Measurements from ENCODE around the gene NCAM2.

The NCAM2 gene

DNA sequence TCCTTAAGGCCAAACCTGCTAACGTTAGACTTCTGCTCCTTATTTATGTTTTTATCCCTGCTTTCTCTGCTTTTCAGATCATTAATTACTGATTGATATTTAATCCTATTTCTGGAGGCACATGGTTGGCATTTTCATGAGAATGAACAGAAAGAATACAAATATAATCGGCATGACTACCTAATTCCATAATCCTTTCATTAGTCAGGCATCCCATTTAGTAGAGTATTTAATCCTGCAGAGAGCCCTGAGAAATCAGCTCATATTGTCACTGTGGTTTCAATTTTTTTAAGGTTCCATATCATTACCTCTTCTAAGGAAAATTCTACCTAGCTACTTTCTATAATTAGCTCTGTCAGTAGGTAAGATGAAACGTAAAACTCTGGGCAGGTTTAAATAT, 238.8 kb downstream of the NCAM2 start:
- TF ChIP-seq, protein P1, sequence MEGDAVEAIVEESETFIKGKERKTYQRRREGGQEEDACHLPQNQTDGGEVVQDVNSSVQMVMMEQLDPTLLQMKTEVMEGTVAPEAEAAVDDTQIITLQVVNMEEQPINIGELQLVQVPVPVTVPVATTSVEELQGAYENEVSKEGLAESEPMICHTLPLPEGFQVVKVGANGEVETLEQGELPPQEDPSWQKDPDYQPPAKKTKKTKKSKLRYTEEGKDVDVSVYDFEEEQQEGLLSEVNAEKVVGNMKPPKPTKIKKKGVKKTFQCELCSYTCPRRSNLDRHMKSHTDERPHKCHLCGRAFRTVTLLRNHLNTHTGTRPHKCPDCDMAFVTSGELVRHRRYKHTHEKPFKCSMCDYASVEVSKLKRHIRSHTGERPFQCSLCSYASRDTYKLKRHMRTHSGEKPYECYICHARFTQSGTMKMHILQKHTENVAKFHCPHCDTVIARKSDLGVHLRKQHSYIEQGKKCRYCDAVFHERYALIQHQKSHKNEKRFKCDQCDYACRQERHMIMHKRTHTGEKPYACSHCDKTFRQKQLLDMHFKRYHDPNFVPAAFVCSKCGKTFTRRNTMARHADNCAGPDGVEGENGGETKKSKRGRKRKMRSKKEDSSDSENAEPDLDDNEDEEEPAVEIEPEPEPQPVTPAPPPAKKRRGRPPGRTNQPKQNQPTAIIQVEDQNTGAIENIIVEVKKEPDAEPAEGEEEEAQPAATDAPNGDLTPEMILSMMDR (IDR thresholded peaks at IDR 0.05; ENCODE audit: low read depth, low read length, missing control alignments) = no peak

DNA sequence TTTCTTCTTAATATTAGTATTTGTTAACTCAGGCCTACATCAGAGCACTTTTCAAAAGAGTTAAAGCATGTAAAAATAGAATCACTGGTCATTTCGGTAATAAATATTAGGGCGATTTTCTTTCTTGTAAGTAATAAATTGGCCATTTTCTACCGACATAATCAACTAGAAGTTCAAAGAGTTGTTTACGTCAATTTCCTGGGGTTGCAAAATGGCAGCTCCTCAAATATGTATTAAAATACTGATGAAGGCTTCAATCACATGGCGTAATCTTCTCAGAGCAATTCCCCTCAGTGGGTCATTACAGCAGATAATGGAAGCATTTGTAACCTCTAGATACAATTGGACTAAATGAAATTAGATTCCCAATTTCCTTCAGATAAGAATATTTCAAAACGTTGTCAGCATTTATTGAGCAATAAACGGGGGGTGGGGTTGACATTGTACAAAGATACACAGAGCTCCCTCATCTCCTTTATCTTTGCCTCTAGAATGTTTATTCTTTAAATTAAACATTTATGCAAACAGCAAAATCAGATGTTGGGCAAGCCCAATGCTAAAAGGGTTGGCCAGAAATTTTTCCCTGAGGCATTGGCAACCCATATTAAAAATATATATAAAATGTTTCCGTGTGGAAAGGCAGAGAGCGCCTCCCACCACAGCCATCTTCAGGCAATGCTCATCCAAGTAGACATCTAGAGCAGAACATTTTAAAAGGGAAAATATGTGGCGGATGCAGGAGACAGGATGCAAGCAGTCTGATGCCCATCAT, 240.6 kb downstream of the NCAM2 start:
- TF ChIP-seq, protein P1 (IDR thresholded peaks at IDR 0.05; ENCODE audit: low read depth, low read length, missing control alignments) = no peak
- no peak overlapping the region for H3K4me3 ChIP-seq (ENCODE audit: low read depth, low read length)
- DNase-seq (ENCODE audit: low read depth) = no peak

More for the DNA sequence above, 238.8 kb downstream of the NCAM2 start:
- no peak overlapping the region for H3K4me3 ChIP-seq (ENCODE audit: low read depth, low read length)
- no peak for DNase-seq (ENCODE audit: low read depth)

DNA sequence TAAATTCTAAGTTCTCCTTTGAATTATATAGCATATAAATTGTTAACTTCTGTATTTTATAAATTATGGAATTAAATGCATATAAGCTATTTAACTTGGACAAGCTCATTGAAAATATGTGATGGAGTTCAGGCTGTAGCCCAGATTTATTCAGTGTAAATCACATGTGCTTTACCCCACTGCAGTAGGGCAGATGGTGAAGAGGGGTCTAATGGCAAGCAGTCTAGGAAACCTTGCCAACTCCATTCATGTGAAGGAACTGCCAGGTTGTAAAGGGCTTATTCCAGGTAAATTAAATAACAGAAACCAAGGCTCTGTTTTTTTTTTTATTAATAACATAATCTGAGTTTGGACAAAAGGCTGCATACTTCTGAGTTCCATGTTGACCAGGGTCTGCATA, 243.2 kb downstream of the NCAM2 start:
- DNase-seq (ENCODE audit: low read depth) = no peak
- H3K4me3 ChIP-seq (ENCODE audit: low read depth, low read length) = no peak overlapping the region
- TF ChIP-seq, protein P1 (IDR thresholded peaks at IDR 0.05; ENCODE audit: low read depth, low read length, missing control alignments) = no peak

DNA sequence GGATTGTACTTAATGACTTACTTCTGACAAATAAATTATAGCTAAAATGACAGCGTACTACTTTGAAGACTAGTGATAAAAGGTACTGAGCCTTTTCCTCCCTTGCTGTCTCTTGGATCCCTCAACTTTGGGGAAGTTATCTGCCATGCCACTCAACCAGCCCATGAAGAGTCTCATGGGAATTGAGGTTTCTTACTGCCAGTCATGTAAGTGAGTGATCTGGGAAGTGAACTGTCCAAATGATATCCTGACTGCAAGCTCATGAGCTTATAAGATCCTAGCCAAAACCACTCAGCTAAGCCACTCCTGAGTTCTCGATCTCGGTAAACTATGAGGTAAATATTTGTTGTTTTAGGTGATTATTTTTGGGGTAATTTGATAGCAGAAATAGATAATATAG, 247.8 kb downstream of the NCAM2 start:
- H3K4me3 ChIP-seq (ENCODE audit: low read depth, low read length) = no peak overlapping the region
- TF ChIP-seq, protein P1 (IDR thresholded peaks at IDR 0.05; ENCODE audit: low read depth, low read length, missing control alignments) = no peak
- DNase-seq (ENCODE audit: low read depth) = no peak

DNA sequence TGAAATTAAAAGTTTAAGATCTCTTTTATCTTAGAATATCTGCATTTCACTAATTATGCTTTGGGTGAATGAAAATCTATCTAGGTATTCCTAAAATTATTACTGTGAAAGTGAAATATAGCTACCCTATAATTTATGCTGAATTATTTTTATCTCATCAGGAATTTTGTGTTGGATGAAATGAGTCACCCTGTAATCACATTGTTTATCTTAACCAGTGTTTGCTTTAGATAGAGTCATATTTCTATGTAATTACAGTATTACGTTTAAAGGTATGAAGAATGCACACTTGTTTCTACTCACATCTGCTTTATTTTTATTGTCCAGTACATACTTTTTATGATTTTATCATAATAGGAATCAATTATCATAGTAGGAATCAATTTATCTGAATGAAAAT, 249.2 kb downstream of the NCAM2 start:
- no peak overlapping the region for H3K4me3 ChIP-seq (ENCODE audit: low read depth, low read length)
- TF ChIP-seq, protein P1 (IDR thresholded peaks at IDR 0.05; ENCODE audit: low read depth, low read length, missing control alignments) = no peak
- no peak for DNase-seq (ENCODE audit: low read depth)

DNA sequence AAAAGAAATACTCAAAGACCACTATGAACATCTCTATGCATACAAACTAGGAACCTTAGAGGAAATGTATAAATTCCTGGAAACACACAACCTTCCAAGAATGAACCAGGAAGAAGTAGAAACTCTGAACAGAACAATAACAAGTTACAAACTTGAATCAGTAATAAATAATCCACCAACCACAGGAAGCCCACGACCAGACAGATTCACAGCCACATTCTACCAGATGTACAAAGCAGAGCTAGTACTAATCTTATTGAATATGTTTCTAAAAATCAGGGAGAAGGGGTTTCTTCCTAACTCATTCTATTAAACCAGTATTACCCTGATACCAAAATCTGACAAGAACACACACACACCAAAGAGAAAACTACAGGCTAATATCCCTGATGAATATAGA, 263.8 kb downstream of the NCAM2 start:
- H3K4me3 ChIP-seq (ENCODE audit: low read depth, low read length) = no peak overlapping the region
- DNase-seq (ENCODE audit: low read depth) = no peak
- TF ChIP-seq, protein P1 (IDR thresholded peaks at IDR 0.05; ENCODE audit: low read depth, low read length, missing control alignments) = no peak

DNA sequence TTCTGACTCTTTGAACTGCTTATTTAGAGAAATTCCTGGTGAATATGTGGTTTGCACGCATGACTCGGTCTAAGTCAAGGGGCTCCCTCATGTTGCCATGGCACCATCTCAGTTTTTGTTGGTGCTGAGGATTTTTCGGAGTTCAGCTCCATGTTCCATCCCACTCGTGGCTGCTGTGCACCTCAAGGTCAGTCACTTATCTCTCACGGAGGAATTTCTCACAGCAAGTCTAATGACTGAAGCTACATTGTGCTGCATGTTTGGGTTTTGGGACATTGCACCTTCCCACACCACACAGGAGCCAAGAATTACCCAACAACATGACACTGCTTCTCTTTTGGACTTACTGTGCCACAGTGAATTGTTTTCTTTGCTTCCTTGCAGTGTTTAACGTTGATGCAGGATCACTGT, 269.9 kb downstream of the NCAM2 start:
- no peak for DNase-seq (ENCODE audit: low read depth)
- H3K4me3 ChIP-seq (ENCODE audit: low read depth, low read length) = no peak overlapping the region
- TF ChIP-seq, protein P1 (IDR thresholded peaks at IDR 0.05; ENCODE audit: low read depth, low read length, missing control alignments) = no peak
